ENCODE measurements around the gene PIEZO1. TPM values are rescaled to one million over a fixed set of nuclear protein-coding genes. Genes with fewer than 3 reads are reported as not detected.

The PIEZO1 gene
- total and polyA plus RNA-seq, 2 donors (not counting 3 experiments of a cell fraction or from before 2014, with no cell fraction given) = 298 to 322 TPM

DNA sequence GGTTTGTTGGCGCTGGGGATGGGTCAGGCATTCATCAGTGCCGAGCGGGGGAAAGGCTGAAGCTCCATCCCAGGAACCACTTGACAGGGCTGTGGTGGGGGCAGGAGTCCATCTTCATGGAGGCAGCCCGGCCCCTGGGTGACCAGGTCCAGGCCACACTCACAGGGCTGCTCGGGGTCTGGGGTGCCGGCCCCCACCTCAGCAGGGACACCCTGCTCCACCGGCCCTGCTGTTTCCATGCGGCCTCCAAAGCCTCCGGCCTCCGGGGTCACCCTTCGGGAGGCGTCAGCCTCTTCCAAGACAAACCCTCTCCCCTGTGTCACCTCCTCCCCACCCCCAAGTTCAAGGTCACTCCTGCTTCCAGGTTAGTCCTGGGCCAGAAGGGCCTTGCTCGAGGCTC lies 49.6 kb upstream of the PIEZO1 start:
- BruUV-seq (replicated peaks) = no TSS peak
- DNase-seq (ENCODE audit: low read depth, low spot score) (no peak), FAIRE-seq (no peak)
- Histone ChIP-seq H3K4me2 (ENCODE audit: insufficient read depth, low read length) (no peak overlapping the region), H3K9ac (replicated peaks; ENCODE audit: extremely low read depth, insufficient read depth, low read length) (no peak overlapping the region), H3K9me3 (replicated peaks; ENCODE audit: control insufficient read depth, insufficient read depth, low read length) (no peaks in the 10 kb centered on the region), H2AFZ (ENCODE audit: low read depth, low read length) (no peak overlapping the region), H3K4me3 (replicated peaks in 1 of 3; ENCODE audit: insufficient read depth in 1 of 3, low read depth in 1 of 3, low read length in 3 of 3) (no peak overlapping the region), H4K20me1 (replicated peaks; ENCODE audit: control insufficient read depth, extremely low read depth, insufficient read depth, low read length) (no peaks in the 10 kb centered on the region), H3K27ac (ENCODE audit: insufficient read depth, low read depth, low read length) (no peak overlapping the region), H3K27me3 (ENCODE audit: control insufficient read depth in 2 of 2, insufficient read depth in 2 of 2, low read length in 2 of 2) (no peaks in the 10 kb centered on the region), H3K4me1 (ENCODE audit: control insufficient read depth, extremely low read depth, insufficient read depth, low read length) (no peaks in the 10 kb centered on the region), H3K9me1 (replicated peaks; ENCODE audit: control insufficient read depth, extremely low read depth, insufficient read depth, low read length) (no peaks in the 10 kb centered on the region), H3K36me3 (ENCODE audit: control insufficient read depth in 2 of 2, extremely low read depth in 1 of 2, insufficient read depth in 2 of 2, low read length in 2 of 2) (peaks cover 0 to 3% of the 10 kb centered on the region in 2 experiments), H3K79me2 (ENCODE audit: control insufficient read depth, insufficient read depth, low read length) (no peaks in the 10 kb centered on the region)
- dilution Hi-C loops (cut with MboI; ENCODE audit: extremely low pct_ligation_motif_present, low sequenced_read_pairs) = no loop called here
- CTCF ChIA-PET = no interaction called here
- TF ChIP-seq POLR2AphosphoS5 (IDR thresholded peaks at IDR 0.05; ENCODE audit: insufficient read depth, low read depth, low read length) = no peak
- TF ChIP-seq GATA2 (IDR thresholded peaks at IDR 0.05; ENCODE audit: insufficient read depth, insufficient read length, low read depth, low read length) = no peak
- TF ChIP-seq, protein P1, sequence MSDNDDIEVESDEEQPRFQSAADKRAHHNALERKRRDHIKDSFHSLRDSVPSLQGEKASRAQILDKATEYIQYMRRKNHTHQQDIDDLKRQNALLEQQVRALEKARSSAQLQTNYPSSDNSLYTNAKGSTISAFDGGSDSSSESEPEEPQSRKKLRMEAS (IDR thresholded peaks at IDR 0.05; ENCODE audit: insufficient read depth, insufficient read length) = no peak
- no peak for TF ChIP-seq FOS (IDR thresholded peaks at IDR 0.05; ENCODE audit: borderline replicate concordance, insufficient read depth, low read length)
- no peak for TF ChIP-seq EZH2 (IDR thresholded peaks at IDR 0.05; ENCODE audit: borderline replicate concordance, low read depth, low read length, severe bottlenecking)
- TF ChIP-seq, protein P2, sequence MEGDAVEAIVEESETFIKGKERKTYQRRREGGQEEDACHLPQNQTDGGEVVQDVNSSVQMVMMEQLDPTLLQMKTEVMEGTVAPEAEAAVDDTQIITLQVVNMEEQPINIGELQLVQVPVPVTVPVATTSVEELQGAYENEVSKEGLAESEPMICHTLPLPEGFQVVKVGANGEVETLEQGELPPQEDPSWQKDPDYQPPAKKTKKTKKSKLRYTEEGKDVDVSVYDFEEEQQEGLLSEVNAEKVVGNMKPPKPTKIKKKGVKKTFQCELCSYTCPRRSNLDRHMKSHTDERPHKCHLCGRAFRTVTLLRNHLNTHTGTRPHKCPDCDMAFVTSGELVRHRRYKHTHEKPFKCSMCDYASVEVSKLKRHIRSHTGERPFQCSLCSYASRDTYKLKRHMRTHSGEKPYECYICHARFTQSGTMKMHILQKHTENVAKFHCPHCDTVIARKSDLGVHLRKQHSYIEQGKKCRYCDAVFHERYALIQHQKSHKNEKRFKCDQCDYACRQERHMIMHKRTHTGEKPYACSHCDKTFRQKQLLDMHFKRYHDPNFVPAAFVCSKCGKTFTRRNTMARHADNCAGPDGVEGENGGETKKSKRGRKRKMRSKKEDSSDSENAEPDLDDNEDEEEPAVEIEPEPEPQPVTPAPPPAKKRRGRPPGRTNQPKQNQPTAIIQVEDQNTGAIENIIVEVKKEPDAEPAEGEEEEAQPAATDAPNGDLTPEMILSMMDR (IDR thresholded peaks at IDR 0.05; ENCODE audit: extremely low read depth in 1 of 2, insufficient read depth in 1 of 2, low read depth in 1 of 2, low read length in 2 of 2) = no peak
- TF ChIP-seq JUN (IDR thresholded peaks at IDR 0.05; ENCODE audit: borderline replicate concordance, insufficient read depth, insufficient read length, low read depth) = no peak
- TF ChIP-seq POLR2A (IDR thresholded peaks at IDR 0.05; ENCODE audit: low read depth, low read length) = no peak
- POLR2A ChIA-PET = no interaction called here
- intact Hi-C loops (cut with micrococcal nuclease) = no loop called here
